ENCODE measurements around the gene KDM4E.
A peak's percentile ranks its signal among the peaks of the same experiment; 100 is the strongest.

KDM4E gene

DNA sequence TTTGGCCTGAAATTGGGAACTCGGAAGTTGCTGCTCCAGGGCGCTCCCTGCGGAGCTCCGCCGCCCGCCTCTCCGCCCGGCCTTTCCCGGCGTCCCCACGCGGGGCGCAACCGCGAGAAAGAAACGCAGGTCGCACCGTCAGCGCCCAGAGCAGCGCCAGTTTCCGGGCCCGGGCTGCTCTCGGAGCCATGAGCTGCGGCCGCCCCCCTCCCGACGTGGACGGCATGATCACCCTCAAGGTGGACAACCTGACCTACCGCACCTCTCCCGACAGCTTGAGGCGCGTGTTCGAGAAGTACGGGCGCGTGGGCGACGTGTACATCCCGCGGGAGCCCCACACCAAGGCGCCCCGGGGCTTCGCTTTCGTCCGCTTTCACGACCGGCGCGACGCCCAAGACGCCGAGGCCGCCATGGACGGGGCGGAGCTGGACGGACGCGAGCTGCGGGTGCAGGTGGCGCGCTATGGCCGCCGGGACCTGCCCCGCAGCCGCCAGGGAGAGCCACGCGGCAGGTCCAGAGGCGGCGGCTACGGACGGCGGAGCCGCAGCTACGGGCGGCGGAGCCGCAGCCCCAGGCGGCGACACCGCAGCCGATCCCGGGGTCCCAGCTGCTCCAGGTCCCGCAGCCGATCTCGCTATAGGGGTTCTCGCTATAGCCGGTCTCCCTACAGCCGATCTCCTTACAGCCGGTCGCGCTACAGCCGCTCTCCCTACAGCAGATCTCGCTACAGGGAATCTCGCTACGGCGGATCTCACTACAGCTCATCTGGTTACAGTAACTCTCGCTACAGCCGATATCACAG, 42.2 kb downstream of the KDM4E start (continued):
- TF ChIP-seq, protein P1, sequence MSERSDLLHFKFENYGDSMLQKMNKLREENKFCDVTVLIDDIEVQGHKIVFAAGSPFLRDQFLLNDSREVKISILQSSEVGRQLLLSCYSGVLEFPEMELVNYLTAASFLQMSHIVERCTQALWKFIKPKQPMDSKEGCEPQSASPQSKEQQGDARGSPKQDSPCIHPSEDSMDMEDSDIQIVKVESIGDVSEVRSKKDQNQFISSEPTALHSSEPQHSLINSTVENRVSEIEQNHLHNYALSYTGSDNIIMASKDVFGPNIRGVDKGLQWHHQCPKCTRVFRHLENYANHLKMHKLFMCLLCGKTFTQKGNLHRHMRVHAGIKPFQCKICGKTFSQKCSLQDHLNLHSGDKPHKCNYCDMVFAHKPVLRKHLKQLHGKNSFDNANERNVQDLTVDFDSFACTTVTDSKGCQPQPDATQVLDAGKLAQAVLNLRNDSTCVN (tag by site-specific recombination; optimal IDR thresholded peaks at IDR 0.05) = peak; percentile 98
- TF ChIP-seq REPIN1 (tag by site-specific recombination; IDR thresholded peaks at IDR 0.05; ENCODE audit: low read depth) (no peak), ZNF324 (tag by site-specific recombination; IDR thresholded peaks at IDR 0.05) (no peak), ZNF624 (tag by site-specific recombination; IDR thresholded peaks at IDR 0.05) (no peak), ZNF335 (tag by site-specific recombination; conservative IDR thresholded peaks at IDR 0.05) (peak; percentile 95), ZNF558 (tag by site-specific recombination; IDR thresholded peaks at IDR 0.05) (no peak), ZNF660 (tag by site-specific recombination; IDR thresholded peaks at IDR 0.05) (0 out of 2 replicates have a peak, but pooled peaks have one; percentile 2), ZFHX2 (tag by site-specific recombination; conservative IDR thresholded peaks at IDR 0.05) (no peak), SCRT2 (tag by site-specific recombination; IDR thresholded peaks at IDR 0.05) (0 out of 2 replicates have a peak, but pooled peaks have one; percentile 29), ZBTB20 (tag by site-specific recombination; IDR thresholded peaks at IDR 0.05) (peak; percentile 66), ZNF626 (tag by site-specific recombination; IDR thresholded peaks at IDR 0.05) (no peak), ZNF76 (tag by site-specific recombination; IDR thresholded peaks at IDR 0.05; ENCODE audit: borderline replicate concordance, low read depth) (peak; percentile 66; the same call in 1 of the 2 replicates), ZNF10 (tag by site-specific recombination; IDR thresholded peaks at IDR 0.05) (no peak), WT1 (tag by site-specific recombination; IDR thresholded peaks at IDR 0.05) (no peak), ZNF394 (tag by site-specific recombination; IDR thresholded peaks at IDR 0.05; ENCODE audit: borderline replicate concordance) (peak; percentile 58; the same call in 1 of the 2 replicates), ZEB2 (tag by site-specific recombination; IDR thresholded peaks at IDR 0.05) (peak; percentile 58; the same call in 1 of the 2 replicates), YY1 (tag by site-specific recombination; IDR thresholded peaks at IDR 0.05) (peak; percentile 87; the same call in 1 of the 2 replicates), ZNF341 (tag by site-specific recombination; IDR thresholded peaks at IDR 0.05; ENCODE audit: low read depth) (peak; percentile 71)
- TF ChIP-seq, protein P2, sequence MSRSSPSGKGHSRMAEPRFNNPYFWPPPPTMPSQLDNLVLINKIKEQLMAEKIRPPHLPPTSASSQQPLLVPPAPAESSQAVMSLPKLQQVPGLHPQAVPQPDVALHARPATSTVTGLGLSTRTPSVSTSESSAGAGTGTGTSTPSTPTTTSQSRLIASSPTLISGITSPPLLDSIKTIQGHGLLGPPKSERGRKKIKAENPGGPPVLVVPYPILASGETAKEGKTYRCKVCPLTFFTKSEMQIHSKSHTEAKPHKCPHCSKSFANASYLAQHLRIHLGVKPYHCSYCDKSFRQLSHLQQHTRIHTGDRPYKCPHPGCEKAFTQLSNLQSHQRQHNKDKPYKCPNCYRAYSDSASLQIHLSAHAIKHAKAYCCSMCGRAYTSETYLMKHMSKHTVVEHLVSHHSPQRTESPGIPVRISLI (tag by site-specific recombination; IDR thresholded peaks at IDR 0.05) = 0 out of 2 replicates have a peak, but pooled peaks have one; percentile 14
- TF ChIP-seq, protein P3, sequence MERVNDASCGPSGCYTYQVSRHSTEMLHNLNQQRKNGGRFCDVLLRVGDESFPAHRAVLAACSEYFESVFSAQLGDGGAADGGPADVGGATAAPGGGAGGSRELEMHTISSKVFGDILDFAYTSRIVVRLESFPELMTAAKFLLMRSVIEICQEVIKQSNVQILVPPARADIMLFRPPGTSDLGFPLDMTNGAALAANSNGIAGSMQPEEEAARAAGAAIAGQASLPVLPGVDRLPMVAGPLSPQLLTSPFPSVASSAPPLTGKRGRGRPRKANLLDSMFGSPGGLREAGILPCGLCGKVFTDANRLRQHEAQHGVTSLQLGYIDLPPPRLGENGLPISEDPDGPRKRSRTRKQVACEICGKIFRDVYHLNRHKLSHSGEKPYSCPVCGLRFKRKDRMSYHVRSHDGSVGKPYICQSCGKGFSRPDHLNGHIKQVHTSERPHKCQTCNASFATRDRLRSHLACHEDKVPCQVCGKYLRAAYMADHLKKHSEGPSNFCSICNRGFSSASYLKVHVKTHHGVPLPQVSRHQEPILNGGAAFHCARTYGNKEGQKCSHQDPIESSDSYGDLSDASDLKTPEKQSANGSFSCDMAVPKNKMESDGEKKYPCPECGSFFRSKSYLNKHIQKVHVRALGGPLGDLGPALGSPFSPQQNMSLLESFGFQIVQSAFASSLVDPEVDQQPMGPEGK (tag by site-specific recombination; IDR thresholded peaks at IDR 0.05) = peak; percentile 40; the same call in 1 of the 2 replicates
- TF ChIP-seq, protein P4, sequence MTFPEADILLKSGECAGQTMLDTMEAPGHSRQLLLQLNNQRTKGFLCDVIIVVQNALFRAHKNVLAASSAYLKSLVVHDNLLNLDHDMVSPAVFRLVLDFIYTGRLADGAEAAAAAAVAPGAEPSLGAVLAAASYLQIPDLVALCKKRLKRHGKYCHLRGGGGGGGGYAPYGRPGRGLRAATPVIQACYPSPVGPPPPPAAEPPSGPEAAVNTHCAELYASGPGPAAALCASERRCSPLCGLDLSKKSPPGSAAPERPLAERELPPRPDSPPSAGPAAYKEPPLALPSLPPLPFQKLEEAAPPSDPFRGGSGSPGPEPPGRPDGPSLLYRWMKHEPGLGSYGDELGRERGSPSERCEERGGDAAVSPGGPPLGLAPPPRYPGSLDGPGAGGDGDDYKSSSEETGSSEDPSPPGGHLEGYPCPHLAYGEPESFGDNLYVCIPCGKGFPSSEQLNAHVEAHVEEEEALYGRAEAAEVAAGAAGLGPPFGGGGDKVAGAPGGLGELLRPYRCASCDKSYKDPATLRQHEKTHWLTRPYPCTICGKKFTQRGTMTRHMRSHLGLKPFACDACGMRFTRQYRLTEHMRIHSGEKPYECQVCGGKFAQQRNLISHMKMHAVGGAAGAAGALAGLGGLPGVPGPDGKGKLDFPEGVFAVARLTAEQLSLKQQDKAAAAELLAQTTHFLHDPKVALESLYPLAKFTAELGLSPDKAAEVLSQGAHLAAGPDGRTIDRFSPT (tag by site-specific recombination; IDR thresholded peaks at IDR 0.05) = peak; percentile 38; the same call in 1 of the 2 replicates
- TF ChIP-seq, protein P5, sequence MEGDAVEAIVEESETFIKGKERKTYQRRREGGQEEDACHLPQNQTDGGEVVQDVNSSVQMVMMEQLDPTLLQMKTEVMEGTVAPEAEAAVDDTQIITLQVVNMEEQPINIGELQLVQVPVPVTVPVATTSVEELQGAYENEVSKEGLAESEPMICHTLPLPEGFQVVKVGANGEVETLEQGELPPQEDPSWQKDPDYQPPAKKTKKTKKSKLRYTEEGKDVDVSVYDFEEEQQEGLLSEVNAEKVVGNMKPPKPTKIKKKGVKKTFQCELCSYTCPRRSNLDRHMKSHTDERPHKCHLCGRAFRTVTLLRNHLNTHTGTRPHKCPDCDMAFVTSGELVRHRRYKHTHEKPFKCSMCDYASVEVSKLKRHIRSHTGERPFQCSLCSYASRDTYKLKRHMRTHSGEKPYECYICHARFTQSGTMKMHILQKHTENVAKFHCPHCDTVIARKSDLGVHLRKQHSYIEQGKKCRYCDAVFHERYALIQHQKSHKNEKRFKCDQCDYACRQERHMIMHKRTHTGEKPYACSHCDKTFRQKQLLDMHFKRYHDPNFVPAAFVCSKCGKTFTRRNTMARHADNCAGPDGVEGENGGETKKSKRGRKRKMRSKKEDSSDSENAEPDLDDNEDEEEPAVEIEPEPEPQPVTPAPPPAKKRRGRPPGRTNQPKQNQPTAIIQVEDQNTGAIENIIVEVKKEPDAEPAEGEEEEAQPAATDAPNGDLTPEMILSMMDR (tag by site-specific recombination; IDR thresholded peaks at IDR 0.05) = peak; percentile 92
